SK-N-MC (cell line): Measurements from ENCODE around the gene LPAR4.
"Not testable (repeated sequence)": the region's sequence is repeated elsewhere in the genome, so short reads cannot be mapped to it uniquely, and the experiment has no call there.

Experiments
- DNase-seq: peaks from one replicate; pipeline ENCODE4 v3.0.0-alpha.2; 2011; ENCODE audit warnings: low read depth, low spot score
- H3K27ac ChIP-seq: fragments of 200-600 bp; sonication (generic); 2 replicates; pipeline ENCODE4 v1.5.1; 2016; ENCODE audit warnings: mixed run types
- H3K36me3 ChIP-seq: fragments of 200-600 bp; sonication (generic); 2 replicates; pipeline ENCODE4 v1.6.1; 2017; ENCODE audit warnings: antibody characterized with exemption, low read length, mixed read lengths; ENCODE audit not compliant: insufficient read depth
- H3K4me3 ChIP-seq: fragments of 200-600 bp; sonication (generic); 2 replicates; pipeline ENCODE4 v1.5.1; 2016
- H3K9ac ChIP-seq: fragments of 200-600 bp; sonication (generic); 2 replicates; pipeline ENCODE4 v1.8.0; 2017; ENCODE audit warnings: mixed run types, mixed read lengths; ENCODE audit not compliant: insufficient read length
- H3K9me3 ChIP-seq: fragments of 200-600 bp; sonication (generic); 2 replicates; pipeline ENCODE4 v1.6.1; 2017; ENCODE audit warnings: low read depth, mild to moderate bottlenecking, antibody characterized with exemption, low read length, moderate library complexity, mixed read lengths
- EZH2 ChIP-seq: fragments of 200-600 bp; sonication (generic); IDR thresholded peaks from one replicate; pipeline ENCODE4 v1.6.1; 2017; ENCODE audit warnings: antibody characterized with exemption
- FOXP2 ChIP-seq: optimal IDR thresholded peaks from 2 replicates; pipeline ENCODE3; 2011; ENCODE audit warnings: mild to moderate bottlenecking, moderate library complexity; ENCODE audit not compliant: insufficient read depth; ENCODE audit errors: extremely low read length, control extremely low read depth
- POLR2AphosphoS5 ChIP-seq: IDR thresholded peaks from 2 replicates; pipeline ENCODE4 v1.6.1; 2012; ENCODE audit warnings: mild to moderate bottlenecking, low read depth, low read length, borderline replicate concordance

Gene LPAR4

GRCh38 chrX:78801522-78801921 lies 54.0 kb downstream of the LPAR4 start:
- H3K4me3 ChIP-seq, result no peak overlapping the region
- H3K9me3 ChIP-seq, result no peaks in the 10 kb centered on the region
- no peaks in the 10 kb centered on the region for H3K36me3 ChIP-seq
- H3K27ac ChIP-seq, result no peak overlapping the region
- DNase-seq, result no peak
- no peak overlapping the region for H3K9ac ChIP-seq
- TF ChIP-seq POLR2AphosphoS5, result no peak
- TF ChIP-seq EZH2, result no peak
- TF ChIP-seq FOXP2, result no peak

GRCh38 chrX:78802526-78802925 lies 55.0 kb downstream of the LPAR4 start:
- not testable (repeated sequence) for H3K36me3 ChIP-seq, H3K4me3 ChIP-seq, DNase-seq, H3K27ac ChIP-seq, H3K9ac ChIP-seq, H3K9me3 ChIP-seq
